ENCODE data around the gene SLC38A1.

SLC38A1 gene

GRCh38 chr12:46263140-46264016 lies 5.5 kb downstream of the SLC38A1 start:
- no peak for TF ChIP-seq CTCF (IDR thresholded peaks at IDR 0.05; ENCODE audit: extremely low read depth, missing control alignments)
- no peak for DNase-seq (ENCODE audit: low spot score)

GRCh38 chr12:46261646-46262045 lies 7.2 kb downstream of the SLC38A1 start:
- TF ChIP-seq CTCF (IDR thresholded peaks at IDR 0.05; ENCODE audit: extremely low read depth, missing control alignments), result no peak
- no peak for DNase-seq (ENCODE audit: low spot score)

- no peak for DNase-seq (ENCODE audit: low spot score)
- TF ChIP-seq CTCF (IDR thresholded peaks at IDR 0.05; ENCODE audit: extremely low read depth, missing control alignments), result no peak
Measured at GRCh38 chr12:46260913-46261476, 7.8 kb downstream of the SLC38A1 start.

- no peak for DNase-seq (ENCODE audit: low spot score)
- no peak for TF ChIP-seq CTCF (IDR thresholded peaks at IDR 0.05; ENCODE audit: extremely low read depth, missing control alignments)
Measured at GRCh38 chr12:46260124-46260912, 8.5 kb downstream of the SLC38A1 start.

GRCh38 chr12:46259713-46260112 lies 9.1 kb downstream of the SLC38A1 start:
- DNase-seq (ENCODE audit: low spot score), result no peak
- TF ChIP-seq CTCF (IDR thresholded peaks at IDR 0.05; ENCODE audit: extremely low read depth, missing control alignments), result no peak

- TF ChIP-seq CTCF (IDR thresholded peaks at IDR 0.05; ENCODE audit: extremely low read depth, missing control alignments), result no peak
- DNase-seq (ENCODE audit: low spot score), result no peak
Measured at GRCh38 chr12:46259071-46259470, 9.8 kb downstream of the SLC38A1 start.

- no peak for TF ChIP-seq CTCF (IDR thresholded peaks at IDR 0.05; ENCODE audit: extremely low read depth, missing control alignments)
- DNase-seq (ENCODE audit: low spot score), result no peak
Measured at GRCh38 chr12:46258129-46258528, 10.7 kb downstream of the SLC38A1 start.
